Measurements from ENCODE around the gene ZIC2.

Gene ZIC2

GRCh38 chr13:99968521-99969452 lies 12.8 kb upstream of the ZIC2 start:
- TF ChIP-seq OSR1 (CRISPR knock-in tag; IDR thresholded peaks at IDR 0.05), result no peak
- no peak for TF ChIP-seq TCF4 (CRISPR knock-in tag; IDR thresholded peaks at IDR 0.05; ENCODE audit: borderline replicate concordance)
- no peak for TF ChIP-seq ISL1 (CRISPR knock-in tag; IDR thresholded peaks at IDR 0.05)
- no peak for TF ChIP-seq ZNF70 (CRISPR knock-in tag; IDR thresholded peaks at IDR 0.05)
- ATAC-seq, result peak; percentile 66

DNA sequence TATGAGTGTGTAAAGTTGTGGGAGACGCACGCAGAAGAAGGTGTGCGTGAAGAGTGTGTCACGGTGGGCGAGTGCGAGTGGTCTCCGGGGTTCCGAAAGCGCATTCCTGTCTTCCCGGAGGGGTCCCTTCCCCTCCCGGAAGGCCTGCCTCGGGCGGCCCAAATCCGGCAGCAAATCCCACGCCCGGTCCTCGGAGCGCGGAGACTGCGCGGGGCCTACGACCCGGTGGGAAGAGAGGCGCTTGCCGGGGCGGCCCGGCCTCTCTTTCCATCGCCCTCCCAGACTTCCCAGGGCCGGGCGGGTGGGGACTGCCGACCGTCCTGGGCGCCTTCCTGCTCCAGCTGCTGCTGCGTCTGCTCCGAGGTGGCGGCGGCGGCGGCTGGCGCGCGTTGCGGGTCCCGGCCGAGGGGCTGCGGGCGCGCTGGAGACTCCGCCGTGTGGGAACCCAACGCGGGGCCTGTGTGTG lies 12.1 kb upstream of the ZIC2 start:
- ATAC-seq, result no peak
- TF ChIP-seq ZNF8 (CRISPR knock-in tag; IDR thresholded peaks at IDR 0.05), result no peak
- no peak for TF ChIP-seq CREB5 (CRISPR knock-in tag; IDR thresholded peaks at IDR 0.05; ENCODE audit: low read depth)
- no peak for TF ChIP-seq ARNTL (CRISPR knock-in tag; IDR thresholded peaks at IDR 0.05; ENCODE audit: borderline replicate concordance, low read depth)
- no peak for TF ChIP-seq TCF4 (CRISPR knock-in tag; IDR thresholded peaks at IDR 0.05; ENCODE audit: borderline replicate concordance)
- no peak for TF ChIP-seq BACH2 (CRISPR knock-in tag; IDR thresholded peaks at IDR 0.05; ENCODE audit: borderline replicate concordance)
- TF ChIP-seq ESRRG (CRISPR knock-in tag; IDR thresholded peaks at IDR 0.05), result no peak
- TF ChIP-seq PATZ1 (CRISPR knock-in tag; IDR thresholded peaks at IDR 0.05; ENCODE audit: borderline replicate concordance), result no peak
- no peak for TF ChIP-seq ZNF565 (CRISPR knock-in tag; conservative IDR thresholded peaks at IDR 0.05; ENCODE audit: low read depth)
- TF ChIP-seq RARB (CRISPR knock-in tag; IDR thresholded peaks at IDR 0.05), result no peak
- TF ChIP-seq CSDC2 (CRISPR knock-in tag; IDR thresholded peaks at IDR 0.05), result no peak
- no peak for TF ChIP-seq ISL1 (CRISPR knock-in tag; IDR thresholded peaks at IDR 0.05)
- TF ChIP-seq CSRNP3 (CRISPR knock-in tag; IDR thresholded peaks at IDR 0.05), result no peak
- TF ChIP-seq TSHZ2 (CRISPR knock-in tag; IDR thresholded peaks at IDR 0.05), result no peak
- no peak for TF ChIP-seq POU6F1 (CRISPR knock-in tag; IDR thresholded peaks at IDR 0.05; ENCODE audit: borderline replicate concordance, low read depth)
- TF ChIP-seq ZNF70 (CRISPR knock-in tag; IDR thresholded peaks at IDR 0.05), result no peak
- no peak for TF ChIP-seq ZC3H10 (CRISPR knock-in tag; IDR thresholded peaks at IDR 0.05)
- no peak for TF ChIP-seq ZFP30 (CRISPR knock-in tag; IDR thresholded peaks at IDR 0.05)
- TF ChIP-seq PPARA (CRISPR knock-in tag; IDR thresholded peaks at IDR 0.05; ENCODE audit: borderline replicate concordance), result no peak

Data from SK-N-SH treated with all-trans-retinoic acid at 6 μM for 48 hours (cell line).